Astrocyte (in vitro differentiated cells and primary cell): ENCODE measurements around the gene SH3GL3. TPM values are rescaled to one million over a fixed set of nuclear protein-coding genes. Genes with fewer than 3 reads are reported as not detected.

ENCODE experiments used
- DNase-seq: peaks from one replicate; pipeline ENCODE4 v3.0.0-alpha.2; 2010; ENCODE audit warnings: low read depth
- FAIRE-seq: peaks from 2 replicates; lab custom pipeline; 2011; peaks lifted over from hg19 to GRCh38; lab: Jason Lieb, UNC
- H2AFZ ChIP-seq: 2 replicates; pipeline ENCODE4 v1.6.0; 2012; ENCODE audit warnings: low read depth, low read length, inconsistent platforms
- H3K27ac ChIP-seq: 2 replicates; pipeline ENCODE4 v1.5.1; 2011; ENCODE audit warnings: low read depth, low read length, inconsistent platforms
- H3K27me3 ChIP-seq: 2 replicates; pipeline ENCODE4 v1.6.0; 2011; ENCODE audit warnings: low read length, inconsistent platforms; ENCODE audit not compliant: insufficient read depth
- H3K36me3 ChIP-seq: 2 replicates; pipeline ENCODE4 v1.5.1; 2011; ENCODE audit warnings: low read length, inconsistent platforms; ENCODE audit not compliant: insufficient read depth
- H3K4me1 ChIP-seq: 2 replicates; pipeline ENCODE4 v1.5.1; 2011; ENCODE audit warnings: low read length, inconsistent platforms; ENCODE audit not compliant: insufficient read depth
- H3K4me2 ChIP-seq: 2 replicates; pipeline ENCODE4 v1.6.0; 2012; ENCODE audit warnings: low read length, inconsistent platforms
- H3K4me3 ChIP-seq: 2 replicates; pipeline ENCODE4 v1.5.1; 2011; ENCODE audit warnings: low read depth, mild to moderate bottlenecking, low read length, inconsistent platforms; ENCODE audit not compliant: insufficient read depth
- H3K79me2 ChIP-seq: 2 replicates; pipeline ENCODE4 v1.6.0; 2012; ENCODE audit warnings: mild to moderate bottlenecking, low read length, inconsistent platforms; ENCODE audit not compliant: insufficient read depth
- H3K9ac ChIP-seq: 2 replicates; pipeline ENCODE4 v1.6.0; 2012; ENCODE audit warnings: mild to moderate bottlenecking, low read length, inconsistent platforms
- H3K9me3 ChIP-seq: 2 replicates; pipeline ENCODE4 v1.5.1; 2012; ENCODE audit warnings: low read depth, mild to moderate bottlenecking, low read length, inconsistent platforms; ENCODE audit not compliant: insufficient read depth
- H4K20me1 ChIP-seq: 2 replicates; pipeline ENCODE4 v1.6.0; 2012; ENCODE audit warnings: low read length, inconsistent platforms; ENCODE audit not compliant: insufficient read depth
- H3K27ac Mint-ChIP-seq: one replicate; pipeline ENCODE4 v1.8.0; 2021; ENCODE audit warnings: mild to moderate bottlenecking, mixed read lengths; ENCODE audit not compliant: unreplicated experiment
- H3K27me3 Mint-ChIP-seq: one replicate; pipeline ENCODE4 v1.8.0; 2021; ENCODE audit warnings: low read depth, mixed read lengths; ENCODE audit not compliant: unreplicated experiment
- H3K36me3 Mint-ChIP-seq: one replicate; pipeline ENCODE4 v1.8.0; 2021; ENCODE audit warnings: low read depth, mixed read lengths; ENCODE audit not compliant: unreplicated experiment
- H3K4me1 Mint-ChIP-seq: one replicate; pipeline ENCODE4 v1.8.0; 2021; ENCODE audit warnings: low read depth, mixed read lengths; ENCODE audit not compliant: unreplicated experiment
- H3K4me3 Mint-ChIP-seq: one replicate; pipeline ENCODE4 v1.8.0; 2021; ENCODE audit warnings: mild to moderate bottlenecking, moderate library complexity, mixed read lengths; ENCODE audit not compliant: unreplicated experiment
- H3K9me3 Mint-ChIP-seq: one replicate; pipeline ENCODE4 v1.8.0; 2021; ENCODE audit warnings: mild to moderate bottlenecking, mixed read lengths; ENCODE audit not compliant: unreplicated experiment
- EZH2 ChIP-seq: IDR thresholded peaks from 2 replicates; pipeline ENCODE4 v1.6.1; 2012; ENCODE audit warnings: mild to moderate bottlenecking, low read length, inconsistent platforms; ENCODE audit not compliant: insufficient read depth
- total RNA-seq: library from RNA; stranded (reverse); gene quantifications from 2 replicates; pipeline ENCODE4 v1.2.1, GENCODE V29; 2021
- TF ChIP-seq, protein P1 (sequence below): IDR thresholded peaks from 2 replicates; pipeline ENCODE4 v1.5.1; 2011; ENCODE audit warnings: low read depth, mild to moderate bottlenecking, inconsistent platforms, low read length, moderate library complexity; ENCODE audit not compliant: insufficient read depth

The SH3GL3 gene
- total RNA-seq, 1 donor from 2014 or later: 2.7 TPM

DNA sequence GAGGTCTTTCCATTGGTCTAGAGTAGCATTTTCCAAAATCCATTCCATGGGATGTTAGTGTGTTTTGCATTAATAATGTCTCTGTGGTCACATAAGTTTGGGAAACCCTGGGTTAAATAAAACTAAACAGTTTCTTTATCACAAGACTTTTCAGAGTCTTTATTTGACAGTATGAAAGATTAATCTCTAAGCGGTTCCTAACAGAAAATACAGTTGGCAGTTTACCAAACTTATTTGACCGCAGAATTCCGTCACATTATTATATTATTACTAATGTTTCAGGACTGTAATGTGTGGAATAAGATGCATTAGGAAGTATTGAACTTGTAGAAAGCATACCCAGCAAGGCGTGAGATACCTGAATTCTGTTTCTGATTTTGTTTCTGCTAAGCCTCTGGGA lies 135.2 kb downstream of the SH3GL3 start:
- Mint-ChIP-seq H3K4me1 (no peaks in the 10 kb centered on the region), H3K27me3 (peaks cover 3% of the 10 kb centered on the region), H3K36me3 (no peaks in the 10 kb centered on the region), H3K27ac (no peak overlapping the region), H3K9me3 (no peaks in the 10 kb centered on the region), H3K4me3 (no peak overlapping the region)
- H3K36me3 ChIP-seq: no peaks in the 10 kb centered on the region
- no peak overlapping the region for H3K4me2 ChIP-seq
- H3K4me3 ChIP-seq: no peak overlapping the region
- DNase-seq (peak; percentile 43), FAIRE-seq (no peak)
- H3K27ac ChIP-seq: no peak overlapping the region
- no peaks in the 10 kb centered on the region for H3K9me3 ChIP-seq
- TF ChIP-seq, protein P1, sequence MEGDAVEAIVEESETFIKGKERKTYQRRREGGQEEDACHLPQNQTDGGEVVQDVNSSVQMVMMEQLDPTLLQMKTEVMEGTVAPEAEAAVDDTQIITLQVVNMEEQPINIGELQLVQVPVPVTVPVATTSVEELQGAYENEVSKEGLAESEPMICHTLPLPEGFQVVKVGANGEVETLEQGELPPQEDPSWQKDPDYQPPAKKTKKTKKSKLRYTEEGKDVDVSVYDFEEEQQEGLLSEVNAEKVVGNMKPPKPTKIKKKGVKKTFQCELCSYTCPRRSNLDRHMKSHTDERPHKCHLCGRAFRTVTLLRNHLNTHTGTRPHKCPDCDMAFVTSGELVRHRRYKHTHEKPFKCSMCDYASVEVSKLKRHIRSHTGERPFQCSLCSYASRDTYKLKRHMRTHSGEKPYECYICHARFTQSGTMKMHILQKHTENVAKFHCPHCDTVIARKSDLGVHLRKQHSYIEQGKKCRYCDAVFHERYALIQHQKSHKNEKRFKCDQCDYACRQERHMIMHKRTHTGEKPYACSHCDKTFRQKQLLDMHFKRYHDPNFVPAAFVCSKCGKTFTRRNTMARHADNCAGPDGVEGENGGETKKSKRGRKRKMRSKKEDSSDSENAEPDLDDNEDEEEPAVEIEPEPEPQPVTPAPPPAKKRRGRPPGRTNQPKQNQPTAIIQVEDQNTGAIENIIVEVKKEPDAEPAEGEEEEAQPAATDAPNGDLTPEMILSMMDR: no peak
- TF ChIP-seq EZH2: no peak
- no peaks in the 10 kb centered on the region for H3K27me3 ChIP-seq
- no peak overlapping the region for H2AFZ ChIP-seq
- H3K9ac ChIP-seq: no peak overlapping the region
- H4K20me1 ChIP-seq: no peaks in the 10 kb centered on the region
- H3K4me1 ChIP-seq: no peaks in the 10 kb centered on the region
- H3K79me2 ChIP-seq: no peaks in the 10 kb centered on the region

DNA sequence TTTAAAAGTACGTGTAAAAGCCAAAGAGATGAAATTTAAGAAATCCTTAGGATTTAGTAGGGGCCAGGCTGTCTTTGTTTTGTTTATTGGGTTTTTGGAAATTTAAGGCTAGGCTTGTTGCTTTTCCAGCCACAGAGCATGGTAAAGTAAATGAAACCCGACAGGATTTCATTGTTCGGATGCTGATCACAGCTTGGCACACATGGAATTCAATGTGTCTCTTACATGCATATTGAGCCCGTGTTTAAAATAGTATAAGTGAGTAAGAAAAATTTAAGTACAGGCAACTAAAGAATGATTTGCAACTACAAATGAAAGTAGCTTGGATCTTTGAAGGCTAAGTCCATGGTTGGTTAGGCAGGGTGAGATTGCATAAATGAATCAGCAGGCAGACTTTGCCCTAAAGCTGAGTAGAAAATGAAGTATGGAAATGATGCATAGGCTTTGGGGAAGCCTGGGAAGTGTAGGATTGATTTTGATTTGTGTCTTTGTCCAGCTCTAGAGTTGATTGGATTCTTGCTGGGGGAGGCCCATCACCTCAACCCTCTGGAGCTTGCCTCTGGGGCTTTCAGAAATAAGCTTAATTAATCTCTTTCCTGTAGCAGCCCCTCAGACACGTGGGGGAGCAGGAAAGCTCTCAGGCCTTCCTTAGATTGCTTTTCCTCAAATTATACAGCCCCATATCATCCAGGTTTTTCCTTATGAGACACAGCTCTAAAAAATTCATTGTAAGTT lies 138.6 kb downstream of the SH3GL3 start:
- Histone ChIP-seq H3K4me3 (no peak overlapping the region), H3K27ac (no peak overlapping the region), H2AFZ (no peak overlapping the region), H3K4me2 (no peak overlapping the region), H3K9me3 (no peaks in the 10 kb centered on the region), H4K20me1 (no peaks in the 10 kb centered on the region), H3K36me3 (no peaks in the 10 kb centered on the region), H3K79me2 (no peaks in the 10 kb centered on the region), H3K9ac (no peak overlapping the region), H3K4me1 (no peaks in the 10 kb centered on the region), H3K27me3 (no peaks in the 10 kb centered on the region)
- no peak for DNase-seq
- no peak for TF ChIP-seq EZH2
- TF ChIP-seq, protein P1: no peak
- no peak overlapping the region for H3K4me3 Mint-ChIP-seq
- peaks cover 3% of the 10 kb centered on the region for H3K27me3 Mint-ChIP-seq
- no peaks in the 10 kb centered on the region for H3K9me3 Mint-ChIP-seq
- H3K4me1 Mint-ChIP-seq: no peaks in the 10 kb centered on the region
- H3K36me3 Mint-ChIP-seq: no peaks in the 10 kb centered on the region
- H3K27ac Mint-ChIP-seq: no peak overlapping the region
- FAIRE-seq: no peak

DNA sequence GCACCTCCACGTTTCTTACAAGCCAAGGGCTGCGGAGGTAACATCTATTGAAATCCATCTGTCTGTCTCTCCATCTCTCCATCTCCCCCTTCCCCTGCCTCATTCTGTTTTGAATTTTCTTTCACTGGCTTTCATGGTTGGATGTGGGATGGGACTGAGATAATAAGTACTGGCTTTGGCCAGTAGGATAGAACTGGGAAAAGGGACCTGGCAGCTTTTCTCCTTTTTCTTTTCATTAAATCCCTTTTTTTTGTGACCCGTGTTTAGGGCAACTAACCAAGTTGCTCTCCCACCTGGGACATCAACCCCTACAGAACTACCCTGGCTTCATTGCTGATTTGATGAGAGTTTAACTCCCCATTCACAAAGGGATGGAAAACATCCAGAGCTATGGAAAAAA lies 139.9 kb downstream of the SH3GL3 start:
- Histone ChIP-seq H3K9me3 (no peaks in the 10 kb centered on the region), H4K20me1 (no peaks in the 10 kb centered on the region), H3K79me2 (no peaks in the 10 kb centered on the region), H3K4me1 (no peaks in the 10 kb centered on the region), H3K36me3 (no peaks in the 10 kb centered on the region), H3K27me3 (no peaks in the 10 kb centered on the region), H3K4me3 (no peak overlapping the region), H2AFZ (no peak overlapping the region), H3K27ac (no peak overlapping the region), H3K4me2 (no peak overlapping the region), H3K9ac (no peak overlapping the region)
- no peak overlapping the region for H3K27ac Mint-ChIP-seq
- H3K9me3 Mint-ChIP-seq: no peaks in the 10 kb centered on the region
- H3K36me3 Mint-ChIP-seq: no peaks in the 10 kb centered on the region
- no peak overlapping the region for H3K4me3 Mint-ChIP-seq
- DNase-seq (no peak), FAIRE-seq (no peak)
- no peaks in the 10 kb centered on the region for H3K4me1 Mint-ChIP-seq
- peaks cover 3% of the 10 kb centered on the region for H3K27me3 Mint-ChIP-seq
- TF ChIP-seq, protein P1: no peak
- no peak for TF ChIP-seq EZH2
